AG08395 (cell line): Measurements from ENCODE around the gene UBALD1.
A peak's percentile ranks its signal among the peaks of the same experiment; 100 is the strongest.

Source experiments
- DNase-seq: peaks from one replicate; pipeline ENCODE4 v3.0.0; 2012; ENCODE audit warnings: mixed read lengths, low spot score

The UBALD1 gene

DNA sequence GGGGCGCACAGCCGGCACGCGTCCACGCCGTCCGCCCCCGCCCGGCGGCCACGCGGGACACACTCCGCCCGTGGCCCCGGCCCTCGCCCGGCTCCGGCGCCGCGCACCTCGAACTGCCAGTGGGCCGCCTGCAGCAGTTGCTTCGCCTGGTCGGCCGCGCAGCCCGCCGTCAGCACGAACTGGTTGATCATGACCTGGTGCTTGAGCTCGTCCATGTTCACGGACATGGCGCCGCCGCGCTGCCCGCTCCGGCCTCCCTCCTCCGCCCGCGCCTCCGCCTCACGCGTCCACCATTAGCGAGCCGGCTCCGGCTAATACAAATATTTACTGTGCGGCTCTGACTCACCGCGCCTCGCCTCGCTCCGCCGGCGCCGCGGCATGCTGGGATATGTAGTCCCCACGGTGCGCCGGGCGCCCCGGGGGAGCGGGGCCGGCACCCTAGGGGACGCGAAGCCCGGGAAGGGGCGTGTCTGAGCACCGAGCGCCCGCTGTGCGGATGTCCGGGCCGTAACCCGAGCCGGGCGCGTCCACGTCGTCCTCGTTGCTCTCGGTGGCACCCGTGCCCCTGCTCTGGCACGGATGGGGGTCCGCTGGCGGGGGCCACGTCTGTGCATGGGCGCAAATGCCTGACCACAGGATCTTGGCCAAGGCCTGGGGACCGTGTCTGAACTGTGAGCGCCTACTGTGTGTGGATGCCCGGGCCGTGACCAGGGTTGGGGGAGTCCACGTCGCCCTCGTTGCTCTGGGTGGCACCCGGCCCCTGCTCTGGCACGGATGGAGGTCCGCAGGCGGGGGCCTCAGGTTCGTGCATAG is at the start of gene UBALD1:
TSS of gene UBALD1 (minus strand) at position 318 of the 813 bp plus-strand sequence. CDS start at position 227, 91 bp downstream.
- DNase-seq, result peak; percentile 88

DNA sequence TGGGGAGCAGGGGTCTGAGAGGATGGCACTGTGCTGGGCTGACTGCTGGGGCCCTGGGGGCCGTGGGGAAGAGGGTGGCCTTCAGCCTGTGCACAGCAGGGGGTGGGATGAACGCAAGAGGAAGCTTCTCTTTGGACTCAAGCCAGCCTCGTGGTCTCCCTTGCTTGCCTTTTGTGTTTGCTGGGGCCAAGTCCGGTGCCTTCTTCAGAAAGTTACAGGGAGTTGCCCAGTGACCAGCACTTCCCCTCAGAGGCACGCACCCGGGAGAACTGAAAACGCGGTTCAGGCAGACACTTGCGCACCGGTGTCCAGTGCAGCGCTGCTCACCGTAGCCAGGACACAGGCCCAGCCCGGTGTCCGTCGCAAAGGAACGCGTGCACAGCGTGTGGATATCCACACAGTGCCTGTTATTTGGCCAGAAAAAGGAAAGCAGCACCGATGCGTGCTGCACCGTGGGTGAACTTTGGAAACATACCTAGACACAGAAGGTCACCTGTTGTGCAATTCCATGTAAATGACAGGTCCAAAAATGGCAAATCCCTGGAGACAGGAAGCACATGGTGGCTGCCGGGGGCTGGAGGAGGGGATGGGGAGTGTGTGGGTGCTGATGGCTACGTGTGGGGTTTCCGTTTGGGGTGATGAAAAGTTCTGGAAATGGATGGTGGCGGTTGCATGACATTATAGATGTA is 49.2 kb upstream of the UBALD1 start:
- DNase-seq, result no peak

DNA sequence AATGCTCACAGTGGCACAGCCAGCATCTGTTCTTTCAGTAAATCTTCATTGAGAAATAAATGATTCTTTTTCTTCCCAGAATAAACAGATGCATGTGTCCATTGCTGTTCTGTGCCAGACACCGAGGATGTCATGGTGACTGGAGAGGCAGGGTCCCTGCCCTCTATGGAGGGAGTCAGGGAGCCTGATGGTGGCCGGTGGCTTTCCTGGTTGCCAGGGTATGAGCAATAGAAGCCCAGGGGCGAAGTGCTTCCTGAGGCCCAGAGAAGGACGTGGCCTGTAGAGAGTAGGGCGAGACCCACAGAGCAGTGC is 48.7 kb upstream of the UBALD1 start:
- no peak for DNase-seq

DNA sequence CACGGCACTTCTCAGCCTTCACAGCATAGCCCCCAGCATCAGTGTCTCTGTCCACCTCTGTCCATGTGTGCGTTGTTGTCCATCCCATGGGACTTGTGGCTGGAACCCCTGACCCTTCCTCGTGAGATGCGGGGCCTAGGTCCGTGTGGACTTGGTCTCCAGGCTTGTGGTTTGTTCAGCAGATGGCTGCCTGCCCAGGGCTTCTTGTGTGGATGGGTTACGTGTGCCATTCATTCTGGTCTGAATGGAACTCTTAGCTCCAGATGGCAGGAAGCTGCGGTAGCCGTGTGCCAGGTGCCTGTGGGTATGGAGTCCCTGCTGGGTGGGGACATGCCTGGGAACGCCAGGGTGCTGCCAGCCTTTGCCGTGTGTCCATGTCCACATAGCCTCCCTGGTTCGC is 47.0 kb upstream of the UBALD1 start:
- no peak for DNase-seq

DNA sequence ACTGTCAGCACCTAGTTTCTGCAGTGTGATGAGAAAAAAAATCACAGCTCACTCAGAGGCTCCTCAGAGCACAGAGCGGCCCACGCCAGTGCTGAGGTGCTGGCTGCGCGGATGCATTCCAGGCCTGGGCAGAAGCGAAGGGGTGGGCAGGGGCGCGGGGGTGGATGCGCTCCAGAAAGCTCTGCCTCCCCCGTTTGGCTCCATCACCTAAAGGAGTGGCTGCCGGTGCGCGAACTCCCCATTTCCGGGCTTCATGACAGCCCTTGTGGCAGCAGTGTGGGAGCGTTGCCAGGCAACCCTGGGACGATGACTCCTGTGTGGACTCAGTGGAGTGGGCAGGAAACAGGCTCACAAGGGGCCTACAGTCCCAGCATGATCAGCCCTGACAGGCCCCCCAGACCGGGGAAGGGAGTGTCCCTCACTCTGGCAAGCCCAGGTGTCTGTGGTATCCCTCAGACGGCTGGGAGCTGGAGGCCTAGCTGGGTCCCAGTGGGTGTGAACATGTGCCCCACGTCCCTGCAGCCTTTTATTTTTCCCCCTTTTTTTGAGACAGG is 45.8 kb upstream of the UBALD1 start:
- DNase-seq, result peak; percentile 63

DNA sequence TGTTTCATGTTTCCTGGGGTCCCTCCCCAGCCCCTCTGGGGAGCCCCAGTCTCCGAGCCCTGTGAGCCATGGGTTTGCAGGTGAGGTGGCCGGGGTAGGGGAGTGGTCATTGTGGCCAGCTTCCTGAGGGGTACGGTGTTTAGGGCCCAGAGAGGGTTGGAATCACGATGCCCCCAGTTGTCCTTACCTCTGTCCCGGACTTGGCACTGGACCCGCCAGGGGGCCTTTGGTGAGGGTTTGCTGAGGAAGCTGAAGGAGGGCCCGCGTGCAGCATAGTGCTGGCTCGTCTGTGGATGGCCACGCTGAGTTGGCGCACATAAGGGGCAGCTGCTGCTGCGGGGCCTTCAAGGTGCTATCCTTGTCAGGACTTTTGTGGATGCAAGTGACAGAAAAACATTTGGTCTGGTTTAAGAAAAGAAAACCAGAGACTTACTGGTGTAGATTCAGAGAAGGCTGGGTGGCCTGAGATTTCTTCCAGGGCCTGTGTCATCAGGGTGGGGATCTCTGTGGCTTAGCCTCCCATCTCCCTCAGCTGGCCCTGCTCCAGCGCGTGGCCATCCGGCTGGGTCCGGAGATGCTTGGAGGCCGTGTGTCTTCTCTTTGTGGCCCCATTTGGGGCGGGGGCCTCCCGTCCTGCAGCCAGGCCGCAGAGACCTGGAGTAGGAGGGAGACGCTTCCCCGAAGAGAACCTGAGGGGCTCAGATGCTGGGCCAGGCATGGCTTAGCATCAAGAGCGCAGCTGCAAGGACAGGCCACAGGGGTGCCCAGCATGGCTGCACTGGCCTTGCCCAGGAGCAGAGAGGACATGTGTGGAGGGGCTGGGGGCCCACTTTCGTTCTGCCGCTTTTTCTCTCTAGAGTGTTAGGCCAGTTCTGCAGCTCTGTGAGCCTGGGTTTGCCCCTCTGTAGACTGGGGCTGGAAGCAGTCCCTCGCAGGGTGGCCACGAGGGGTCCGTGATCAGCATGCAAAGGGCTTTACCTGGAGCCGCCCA is 45.0 kb upstream of the UBALD1 start:
- DNase-seq, result no peak

DNA sequence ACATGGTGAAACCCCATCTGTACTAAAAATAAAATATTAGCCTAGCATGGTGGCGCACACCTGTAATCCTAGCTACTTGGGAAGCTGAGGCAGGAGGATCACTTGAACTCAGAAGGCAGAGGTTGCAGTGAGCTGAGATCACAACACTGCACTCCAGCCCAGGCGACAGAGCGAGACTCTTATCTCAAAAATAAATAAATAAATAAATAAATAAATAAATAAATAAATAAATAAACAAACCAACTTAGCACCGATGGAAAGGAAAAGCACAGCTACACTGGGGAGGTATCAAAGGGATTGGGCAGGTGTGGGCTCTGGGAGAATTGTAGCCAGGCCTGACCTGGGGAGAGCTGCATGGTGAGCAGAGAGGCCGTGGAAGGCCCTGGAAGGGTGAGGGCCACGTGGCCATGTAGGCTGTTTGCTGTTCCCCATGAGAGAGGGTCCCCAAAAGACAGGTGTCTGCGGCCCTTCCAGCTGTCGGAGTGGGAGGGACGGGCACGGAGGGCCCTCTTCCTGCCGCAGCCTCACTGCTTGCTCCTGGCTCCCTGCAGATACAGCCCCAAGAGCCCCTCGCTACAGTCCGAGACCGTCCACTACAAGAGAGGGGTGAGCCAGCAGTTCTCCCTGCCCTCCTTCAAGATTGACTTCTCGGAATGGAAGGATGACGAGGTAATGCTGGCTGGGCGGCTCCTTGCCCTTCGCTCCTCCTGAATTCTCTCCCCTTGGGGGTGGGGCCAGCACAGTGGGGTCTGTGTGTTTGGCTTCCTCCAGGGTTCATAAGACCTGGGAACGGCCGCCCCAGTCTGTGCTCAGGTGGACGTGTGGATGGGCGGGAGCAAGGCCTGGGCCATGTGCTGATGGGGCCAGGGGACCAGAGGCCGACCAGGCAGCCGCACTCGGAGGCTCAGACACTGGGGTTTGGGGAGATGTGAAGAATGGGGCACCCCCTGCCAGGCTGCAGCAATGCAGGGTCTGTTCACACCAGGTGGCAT is 42.3 kb upstream of the UBALD1 start:
- DNase-seq, result no peak

DNA sequence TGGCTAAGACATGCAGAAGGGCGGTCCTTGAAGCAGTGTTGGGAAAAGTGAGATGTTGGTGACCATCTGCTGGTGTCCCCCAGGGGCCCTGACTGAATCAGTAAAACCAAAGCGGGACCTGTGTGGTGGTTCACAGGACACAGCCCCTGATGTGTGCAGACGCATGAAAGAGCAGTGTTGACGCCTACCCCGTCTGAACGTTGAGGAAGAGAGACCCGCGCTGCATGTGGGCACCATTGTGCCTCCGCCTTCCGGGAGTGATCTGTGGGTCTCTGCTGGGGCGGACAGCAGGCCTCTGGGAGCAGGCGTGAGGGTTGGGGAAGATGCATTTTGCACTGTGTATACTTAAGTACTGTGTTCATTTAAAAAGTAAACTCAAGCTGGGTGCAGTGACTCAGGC is 41.5 kb upstream of the UBALD1 start:
- DNase-seq, result no peak

DNA sequence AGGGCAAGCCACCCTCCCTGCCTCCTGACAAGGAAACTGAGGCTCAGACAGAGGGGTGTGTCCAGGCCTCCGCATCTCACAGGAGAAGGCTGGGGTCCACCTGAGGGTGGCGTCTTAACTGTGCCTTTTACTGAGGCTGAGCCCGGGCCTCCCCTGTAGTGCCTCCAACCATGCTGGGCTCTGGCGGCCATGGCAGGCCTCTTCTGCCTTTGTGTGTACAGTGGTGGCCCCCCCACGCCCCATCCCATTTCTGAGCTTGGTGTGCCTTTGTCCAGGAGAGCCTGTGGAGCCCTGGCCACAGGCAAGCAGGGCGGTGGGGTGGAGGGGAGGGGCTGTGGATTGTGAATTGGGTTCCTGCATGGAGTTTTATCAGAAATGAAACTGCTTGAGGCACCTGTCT is 41.1 kb upstream of the UBALD1 start:
- DNase-seq, result no peak

DNA sequence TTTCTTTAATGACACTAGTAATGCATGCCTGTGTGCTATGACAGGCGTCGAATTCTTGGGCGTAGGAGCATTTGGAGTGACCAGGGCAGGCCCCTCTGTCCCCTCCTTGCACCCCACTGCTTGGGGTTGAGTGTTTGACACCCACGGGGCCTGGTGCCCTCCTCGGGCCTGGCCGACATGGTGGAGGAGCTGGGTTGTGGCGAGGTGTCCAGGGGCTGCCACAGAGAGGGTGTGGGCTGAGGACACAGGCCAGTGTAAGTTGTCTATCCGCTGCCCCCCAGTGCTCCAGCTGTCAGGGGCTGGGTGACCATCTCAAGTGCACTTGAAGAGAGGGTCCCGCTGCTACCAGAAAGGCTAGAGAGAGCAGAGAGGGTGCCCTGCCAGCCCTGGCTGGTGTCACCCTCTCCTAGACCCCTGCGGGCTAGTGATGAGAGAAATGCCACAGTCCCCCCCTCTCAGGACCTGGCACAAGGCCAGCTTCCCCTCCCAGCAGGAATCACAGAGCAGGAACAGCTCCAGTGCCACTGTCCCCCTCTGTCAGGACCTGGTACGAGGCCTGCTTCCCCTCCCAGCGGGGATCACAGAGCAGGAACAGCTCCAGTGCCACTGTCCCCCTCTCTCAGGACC is 40.4 kb upstream of the UBALD1 start:
- no peak for DNase-seq

DNA sequence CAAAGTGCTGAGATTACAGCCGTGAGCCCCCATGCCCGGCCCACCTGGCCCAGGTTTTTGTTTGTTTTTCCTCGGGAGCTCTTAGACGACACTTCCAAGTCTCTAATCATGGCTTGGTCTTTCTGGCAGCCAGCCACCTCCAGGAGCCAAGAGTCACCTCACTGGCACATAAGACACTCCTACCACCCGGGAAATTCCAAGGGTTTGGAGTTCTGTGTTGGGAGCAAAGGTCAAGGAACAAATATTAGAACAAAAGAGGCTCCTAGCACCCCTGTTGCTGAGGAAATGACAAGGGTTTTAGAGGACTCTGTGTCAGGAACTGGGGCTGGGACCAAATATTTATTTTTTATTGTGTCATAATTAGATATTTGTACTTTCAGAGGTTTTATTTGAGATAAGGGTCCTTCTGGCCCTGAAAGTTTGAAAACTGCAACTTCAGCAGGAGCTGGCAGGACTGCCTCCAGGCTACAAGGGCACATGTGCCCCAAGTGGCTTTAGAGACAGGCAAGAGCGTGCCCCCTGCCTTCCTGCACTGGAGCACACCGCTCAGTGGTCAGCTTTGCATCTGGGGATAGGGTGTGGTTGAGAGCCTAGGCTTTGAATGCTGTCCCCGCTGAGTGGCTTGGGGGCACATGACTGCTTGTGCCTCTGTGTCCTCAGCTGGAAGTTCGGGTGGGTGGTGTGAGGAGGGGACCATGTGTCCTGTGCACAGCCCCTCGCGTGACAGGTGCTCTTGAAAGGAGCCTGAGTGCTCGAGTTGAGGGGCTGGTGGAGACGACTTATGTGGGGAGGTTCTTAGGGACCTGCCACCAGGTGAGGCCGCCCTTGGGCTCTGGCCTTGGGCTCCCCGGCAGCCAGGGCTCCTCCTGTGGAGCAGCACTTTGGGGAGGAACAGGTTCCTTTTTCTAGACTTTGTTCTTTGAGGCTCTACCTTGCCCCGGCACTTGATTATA is 39.6 kb upstream of the UBALD1 start:
- no peak for DNase-seq

DNA sequence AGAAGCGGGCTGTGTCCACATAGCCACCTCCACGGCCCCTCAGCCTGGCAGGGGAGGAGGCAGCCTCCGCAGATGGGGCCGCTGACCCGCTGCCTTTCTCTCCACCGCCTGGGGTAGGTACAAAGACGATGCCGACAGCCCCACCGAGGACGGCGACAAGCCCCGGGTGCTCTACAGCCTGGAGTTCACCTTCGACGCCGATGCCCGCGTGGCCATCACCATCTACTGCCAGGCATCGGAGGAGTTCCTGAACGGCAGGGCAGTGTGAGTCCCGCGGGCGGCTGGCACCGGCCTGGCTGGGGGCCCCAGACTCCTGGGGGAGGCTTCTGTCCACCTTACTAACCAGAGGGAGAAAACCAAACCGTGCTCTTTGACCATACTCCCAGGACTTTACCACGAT is 37.9 kb upstream of the UBALD1 start:
- no peak for DNase-seq

DNA sequence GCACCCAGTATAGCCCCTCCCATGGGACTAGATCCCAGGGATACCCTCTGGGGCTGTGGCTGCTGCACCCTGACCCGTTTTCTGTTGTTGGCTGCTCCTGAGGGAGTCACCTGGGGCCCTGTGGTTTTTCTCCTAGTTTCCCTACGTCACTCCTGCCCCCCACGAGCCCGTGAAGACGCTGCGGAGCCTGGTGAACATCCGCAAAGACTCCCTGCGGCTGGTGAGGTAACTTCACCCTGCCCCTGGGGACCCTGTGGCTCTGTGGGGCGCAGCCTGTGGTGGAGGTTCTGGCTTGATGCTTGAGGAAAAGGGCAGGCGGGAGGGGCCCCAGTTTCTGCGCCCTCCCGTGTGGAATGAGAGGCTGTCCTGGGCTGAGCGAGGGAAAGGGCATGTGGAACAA is 37.1 kb upstream of the UBALD1 start:
- DNase-seq, result no peak

DNA sequence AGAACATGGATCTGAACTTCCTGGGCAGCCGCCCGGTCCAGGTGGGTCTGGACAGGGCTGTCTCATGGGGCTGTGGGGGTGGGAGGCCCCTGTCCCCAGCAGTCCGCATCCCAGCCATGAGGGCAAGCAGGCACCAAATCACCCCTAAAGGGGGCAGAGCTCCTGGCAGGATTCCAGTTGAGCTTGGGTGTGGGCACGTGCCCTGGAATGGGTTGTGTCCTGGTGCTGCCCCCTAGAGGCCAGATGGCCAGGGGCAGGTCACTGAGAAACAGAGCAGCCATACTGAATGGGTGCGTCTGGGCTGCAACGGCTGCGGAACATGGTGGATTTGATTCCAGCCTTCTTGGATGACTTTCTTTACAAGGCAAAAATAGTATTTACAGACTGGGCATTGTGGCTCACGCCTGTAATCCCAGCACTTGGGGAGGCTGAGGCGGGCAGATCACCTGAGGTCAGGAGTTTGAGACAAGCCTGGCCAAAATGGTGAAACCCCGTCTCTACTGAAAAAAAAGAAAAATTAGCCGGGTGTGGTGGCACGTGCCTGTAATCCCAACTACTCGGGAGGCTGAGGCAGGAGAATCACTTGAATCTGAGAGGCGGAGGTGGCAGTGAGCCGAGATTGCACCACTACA is 35.9 kb upstream of the UBALD1 start:
- DNase-seq, result peak; percentile 70

DNA sequence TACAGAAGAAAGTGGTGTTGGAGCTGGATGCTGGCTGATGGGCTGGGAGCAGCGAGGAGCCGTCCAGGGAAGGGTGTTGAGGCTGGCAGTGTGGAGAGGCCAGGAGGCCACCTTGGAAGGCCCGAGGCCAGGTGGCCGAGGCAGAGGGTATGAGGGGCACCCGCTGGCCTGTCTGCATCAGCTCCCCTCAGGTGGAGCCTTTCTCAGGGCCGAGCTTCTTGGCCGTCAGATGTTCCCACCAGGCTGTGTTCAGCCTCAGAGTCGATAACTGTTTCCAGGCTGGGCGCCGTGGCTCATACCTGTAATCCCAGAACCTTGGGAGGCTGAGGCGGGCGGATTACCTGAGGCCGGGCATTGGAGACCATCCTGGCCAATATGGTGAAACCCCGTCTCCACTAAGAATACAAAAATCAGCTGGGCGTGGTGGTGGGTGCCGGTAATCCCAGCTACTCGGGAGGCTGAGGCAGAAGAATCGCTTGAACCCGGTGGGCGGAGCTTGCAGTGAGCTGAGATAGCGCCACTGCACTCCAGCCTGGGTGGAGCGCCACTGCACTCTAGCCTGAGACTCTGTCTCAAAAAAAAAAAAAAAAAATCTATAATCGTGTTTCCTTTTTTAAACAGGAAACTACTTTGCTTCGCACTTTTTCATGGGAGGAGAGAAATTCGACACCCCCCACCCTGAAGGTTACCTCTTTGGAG is 35.2 kb upstream of the UBALD1 start:
- DNase-seq, result no peak

DNA sequence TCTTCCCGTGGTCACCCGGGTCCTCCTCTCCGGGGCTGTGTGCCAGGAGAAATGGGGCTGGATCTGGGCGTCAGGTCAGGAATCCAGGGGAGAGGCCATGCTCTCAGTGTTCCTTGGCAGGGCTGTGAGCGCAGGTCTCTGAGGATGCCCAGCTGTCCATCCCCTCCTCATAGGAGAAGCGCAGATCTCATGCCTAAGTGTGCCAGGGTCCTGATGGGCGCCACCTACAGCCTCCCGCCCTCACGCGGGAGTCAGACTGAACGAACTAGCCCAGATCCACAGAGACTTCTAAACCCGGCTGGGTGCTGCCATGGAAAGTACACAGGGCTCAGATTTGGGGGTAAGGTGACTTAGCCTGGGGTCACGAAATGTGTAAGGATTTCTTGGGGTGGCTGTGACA is 34.2 kb upstream of the UBALD1 start:
- no peak for DNase-seq

DNA sequence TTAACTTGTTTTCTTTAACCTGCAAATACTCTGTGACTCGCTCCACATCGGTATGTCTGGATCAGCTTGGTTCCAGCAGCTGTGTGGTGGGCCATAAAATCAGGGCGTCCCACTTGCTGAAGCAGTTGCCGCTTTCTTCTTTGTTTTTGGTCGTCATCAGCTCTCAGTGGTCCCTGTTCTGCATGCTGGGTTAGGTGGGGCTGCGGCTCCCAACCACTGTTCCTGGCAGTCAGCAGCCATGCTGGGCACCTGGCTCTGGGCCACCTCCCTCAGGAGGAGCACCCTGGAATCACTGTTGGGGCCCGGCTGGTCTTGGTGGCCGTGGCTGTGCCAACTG is 32.9 kb upstream of the UBALD1 start:
- DNase-seq, result no peak
